GM19328 (cell line): Measurements from ENCODE around the gene PRMT1.

ENCODE experiments used
- ATAC-seq: cut with Tn5 transposase; IDR thresholded peaks from one replicate; pipeline ENCODE4 v1.9.1; 2021; ENCODE audit warnings: mild to moderate bottlenecking, moderate library complexity; ENCODE audit not compliant: unreplicated experiment

The PRMT1 gene

DNA sequence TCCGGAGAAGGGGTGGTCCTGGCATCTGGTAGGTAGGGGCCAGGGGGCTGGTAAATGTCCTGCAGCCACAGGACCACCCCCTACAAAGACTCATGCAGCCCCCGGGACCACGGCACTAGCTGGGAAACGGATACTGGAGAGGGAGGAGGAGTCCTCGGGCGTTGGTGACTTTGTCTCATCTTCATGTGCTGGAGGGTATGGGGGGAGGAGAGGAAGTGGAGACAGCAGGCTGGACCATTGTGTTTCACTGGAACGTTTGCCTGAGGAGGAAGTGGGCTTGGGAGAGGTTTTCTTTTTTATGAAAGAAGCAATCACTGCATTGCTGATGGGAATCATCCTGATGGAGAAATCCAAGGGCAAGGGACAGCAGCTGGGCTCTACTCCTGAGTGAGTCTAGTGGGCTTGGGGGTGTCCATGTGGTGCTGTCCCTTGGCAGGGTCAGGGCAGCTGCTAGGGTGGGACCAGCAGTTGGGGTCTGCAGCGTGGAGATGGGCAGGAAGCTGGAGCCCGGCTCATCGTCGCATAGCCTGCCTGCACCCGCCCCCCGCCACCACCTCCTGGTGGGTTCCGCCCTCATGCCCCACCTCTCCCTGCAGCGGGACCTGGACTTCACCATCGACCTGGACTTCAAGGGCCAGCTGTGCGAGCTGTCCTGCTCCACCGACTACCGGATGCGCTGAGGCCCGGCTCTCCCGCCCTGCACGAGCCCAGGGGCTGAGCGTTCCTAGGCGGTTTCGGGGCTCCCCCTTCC is 10.7 kb downstream of the PRMT1 start:
- ATAC-seq = no peak

- no peak for ATAC-seq
Observed at GRCh38 chr19:49688531-49689132, 11.6 kb downstream of the PRMT1 start.

GRCh38 chr19:49689133-49690078 is 12.3 kb downstream of the PRMT1 start, which contains the start of gene ADM5:
TSS of gene ADM5 (plus strand) at chr19:49689594. CDS start at chr19:49689838, 244 bp downstream.
- ATAC-seq = no peak

DNA sequence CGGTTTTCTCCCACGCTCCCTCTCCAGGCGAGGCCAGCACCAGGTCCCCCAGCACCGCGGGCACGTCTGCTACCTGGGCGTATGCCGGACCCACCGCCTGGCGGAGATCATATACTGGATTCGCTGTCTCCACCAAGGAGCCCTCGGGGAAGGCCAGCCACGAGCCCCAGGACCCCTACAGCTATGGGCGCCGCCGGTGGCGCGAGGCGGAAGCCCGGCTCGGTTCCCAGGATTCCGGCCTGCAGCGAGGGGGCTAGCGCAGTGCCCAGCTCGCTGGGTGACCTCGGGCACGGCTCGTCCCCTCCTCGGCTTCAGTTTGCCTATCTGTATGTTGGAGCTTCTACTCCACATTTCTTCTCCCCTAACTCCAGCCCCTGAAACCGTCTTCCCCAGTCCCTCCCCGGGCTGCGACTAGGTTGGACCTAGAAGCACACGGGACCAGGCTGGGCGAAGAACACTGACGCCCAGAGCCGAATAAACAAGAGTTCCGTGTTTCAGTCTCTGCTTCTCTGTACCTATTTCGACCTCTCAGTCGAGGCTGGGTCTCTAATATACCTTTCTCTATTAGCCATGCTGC is 13.1 kb downstream of the PRMT1 start:
- ATAC-seq = no peak

- ATAC-seq = no peak
Observed at GRCh38 chr19:49690656-49691242, 13.7 kb downstream of the PRMT1 start, which contains the start of gene CPT1C. TSS of gene CPT1C (plus strand) at chr19:49691116. CDS start at chr19:49692253, 1,137 bp downstream.

DNA sequence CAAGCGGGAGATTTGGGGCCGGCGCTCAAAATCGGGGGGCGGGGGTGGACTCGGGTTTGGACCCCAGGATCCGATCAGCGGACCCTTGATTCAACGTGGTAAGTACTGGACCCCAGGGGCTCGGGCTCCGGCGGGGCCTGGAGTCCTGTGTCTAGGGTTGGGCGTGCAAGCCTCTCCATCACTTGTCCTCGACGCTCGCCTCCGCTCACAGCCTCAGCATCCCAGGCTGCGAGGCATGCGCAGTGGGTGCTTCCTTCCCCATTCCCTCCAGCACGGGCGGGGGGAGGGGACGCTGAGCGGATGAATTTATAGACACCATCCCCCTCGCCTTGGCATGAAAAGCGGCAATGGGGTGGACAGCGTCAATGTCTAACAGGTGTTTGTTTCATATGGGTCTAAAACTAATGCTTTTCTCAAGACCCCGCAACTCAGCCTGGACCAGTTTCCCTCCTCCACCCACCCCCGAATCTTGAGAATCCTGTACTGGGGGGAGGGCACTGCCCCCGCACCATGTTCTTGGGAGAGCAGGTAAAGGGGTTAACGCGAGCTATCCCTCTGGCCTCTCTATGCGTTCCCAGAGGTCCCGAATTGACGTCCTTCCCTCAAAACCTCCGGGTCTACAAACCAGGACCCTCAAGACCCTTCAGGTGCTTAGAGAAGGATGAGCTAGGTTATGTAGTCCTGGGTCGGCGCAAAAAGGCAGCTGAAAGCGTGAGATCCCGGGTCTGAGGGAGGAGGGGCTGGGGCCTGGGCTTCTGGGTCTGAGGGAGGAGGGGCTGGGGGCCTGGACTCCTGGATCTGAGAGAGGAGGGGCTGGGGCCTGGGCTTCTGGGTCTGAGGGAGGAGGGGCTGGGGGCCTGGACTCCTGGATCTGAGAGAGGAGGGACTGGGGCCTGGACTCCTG is 14.4 kb downstream of the PRMT1 start:
- ATAC-seq = no peak

- ATAC-seq = no peak
Observed at GRCh38 chr19:49692147-49692506, 15.1 kb downstream of the PRMT1 start.

GRCh38 chr19:49696115-49696514 is 19.0 kb downstream of the PRMT1 start:
- ATAC-seq = no peak

DNA sequence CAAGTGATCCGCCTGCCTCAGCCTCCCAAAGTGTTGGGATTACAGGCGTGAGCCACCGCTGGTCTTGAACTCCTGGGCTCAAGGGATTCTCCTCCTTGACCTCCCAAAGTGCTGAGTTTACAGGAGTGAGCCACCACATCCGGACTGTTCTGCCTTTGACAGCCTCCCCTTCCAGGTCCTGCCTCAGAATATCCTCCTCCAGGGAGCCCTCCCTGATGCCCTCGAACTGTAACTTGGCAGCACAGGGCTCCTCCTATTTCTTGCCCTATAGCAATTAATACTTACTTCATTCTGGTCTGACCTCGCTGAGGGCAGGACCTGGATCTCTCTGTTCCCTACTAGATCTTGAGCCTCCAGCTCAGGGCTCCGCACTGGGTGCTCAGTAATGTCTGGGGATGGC is 19.8 kb downstream of the PRMT1 start:
- no peak for ATAC-seq

DNA sequence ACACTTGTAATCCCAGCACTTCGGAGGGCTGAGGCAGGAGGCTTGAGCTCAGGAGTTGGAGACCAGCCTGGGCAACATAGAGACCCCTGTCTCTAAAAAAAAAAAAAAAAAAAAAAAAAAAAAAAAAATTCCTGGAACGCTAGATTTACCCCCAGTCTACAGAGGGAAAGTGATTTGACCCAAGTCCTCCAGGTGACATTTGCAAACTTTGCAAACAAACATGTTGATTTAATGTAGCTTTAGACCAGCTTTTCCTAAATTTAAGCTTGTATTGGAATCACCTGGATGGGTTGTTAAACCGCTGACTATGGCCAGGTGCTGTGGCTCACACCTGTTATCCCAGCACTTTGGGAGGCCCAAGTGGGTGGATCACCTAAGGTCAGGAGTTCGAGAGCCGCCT is 22.3 kb downstream of the PRMT1 start:
- no peak for ATAC-seq

- ATAC-seq = no peak
Observed at GRCh38 chr19:49700563-49700962, 23.5 kb downstream of the PRMT1 start.

DNA sequence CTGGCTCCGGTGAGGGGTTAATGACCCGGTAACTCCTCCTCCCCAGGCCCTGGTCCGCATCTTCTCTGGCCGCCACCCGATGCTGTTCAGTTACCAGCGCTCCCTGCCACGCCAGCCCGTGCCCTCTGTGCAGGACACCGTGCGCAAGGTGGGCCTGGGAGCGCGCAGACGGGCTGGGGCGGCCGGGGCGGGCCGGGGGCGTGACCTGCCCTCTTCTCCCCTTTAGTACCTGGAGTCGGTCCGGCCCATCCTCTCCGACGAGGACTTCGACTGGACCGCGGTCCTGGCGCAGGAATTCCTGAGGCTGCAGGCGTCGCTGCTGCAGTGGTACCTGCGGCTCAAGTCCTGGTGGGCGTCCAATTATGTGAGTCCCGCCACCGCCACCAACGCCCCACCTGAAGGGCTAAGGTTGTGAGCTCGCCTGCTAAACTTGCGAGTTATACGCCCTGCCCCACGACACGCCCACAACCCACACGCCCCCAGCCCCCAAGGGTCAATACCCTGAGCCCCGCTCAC is 24.3 kb downstream of the PRMT1 start:
- ATAC-seq = no peak

DNA sequence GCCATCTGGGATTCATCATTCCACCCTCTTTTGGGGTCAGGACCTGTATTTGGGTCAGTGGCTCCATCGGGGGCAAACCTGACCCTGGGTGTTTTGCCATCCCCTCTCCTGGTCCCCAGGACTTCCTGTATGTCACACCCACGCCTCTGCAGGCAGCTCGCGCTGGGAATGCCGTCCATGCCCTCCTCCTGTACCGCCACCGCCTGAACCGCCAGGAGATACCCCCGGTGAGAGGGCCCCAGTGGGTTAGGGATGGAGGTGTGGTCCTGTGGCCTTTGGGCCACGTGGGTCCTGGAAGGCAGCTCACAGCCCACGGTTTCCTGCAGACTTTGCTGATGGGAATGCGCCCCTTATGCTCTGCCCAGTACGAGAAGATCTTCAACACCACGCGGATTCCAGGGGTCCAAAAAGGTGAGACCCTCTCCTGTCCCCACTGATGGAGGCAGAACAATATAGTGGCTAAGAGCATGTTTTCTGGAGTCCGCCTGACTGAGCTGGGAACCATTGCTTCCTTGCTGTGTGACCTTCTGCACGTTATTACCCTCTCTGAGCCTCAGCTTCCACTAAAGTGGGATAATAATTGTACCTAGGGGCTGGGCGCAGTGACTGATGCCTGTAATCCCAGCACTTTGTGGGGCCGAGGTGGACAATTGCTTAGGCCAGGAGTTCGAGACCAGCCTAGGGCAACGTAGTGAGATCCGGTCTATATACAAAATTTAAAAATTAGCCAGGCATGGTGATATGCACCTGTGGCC is 28.0 kb downstream of the PRMT1 start:
- no peak for ATAC-seq

DNA sequence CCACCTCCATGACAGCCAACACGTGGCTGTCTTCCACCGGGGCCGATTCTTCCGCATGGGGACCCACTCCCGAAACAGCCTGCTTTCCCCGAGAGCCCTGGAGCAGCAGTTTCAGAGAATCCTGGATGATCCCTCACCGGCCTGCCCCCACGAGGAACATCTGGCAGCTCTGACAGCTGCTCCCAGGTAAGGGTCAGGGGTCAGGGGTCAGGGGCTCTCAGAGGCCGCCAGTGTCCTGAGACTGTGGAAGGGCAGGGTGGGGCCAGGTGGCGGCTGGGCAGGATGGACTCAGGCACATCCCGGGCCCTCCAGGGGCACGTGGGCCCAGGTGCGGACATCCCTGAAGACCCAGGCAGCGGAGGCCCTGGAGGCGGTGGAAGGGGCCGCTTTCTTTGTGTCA is 28.8 kb downstream of the PRMT1 start:
- ATAC-seq = no peak

DNA sequence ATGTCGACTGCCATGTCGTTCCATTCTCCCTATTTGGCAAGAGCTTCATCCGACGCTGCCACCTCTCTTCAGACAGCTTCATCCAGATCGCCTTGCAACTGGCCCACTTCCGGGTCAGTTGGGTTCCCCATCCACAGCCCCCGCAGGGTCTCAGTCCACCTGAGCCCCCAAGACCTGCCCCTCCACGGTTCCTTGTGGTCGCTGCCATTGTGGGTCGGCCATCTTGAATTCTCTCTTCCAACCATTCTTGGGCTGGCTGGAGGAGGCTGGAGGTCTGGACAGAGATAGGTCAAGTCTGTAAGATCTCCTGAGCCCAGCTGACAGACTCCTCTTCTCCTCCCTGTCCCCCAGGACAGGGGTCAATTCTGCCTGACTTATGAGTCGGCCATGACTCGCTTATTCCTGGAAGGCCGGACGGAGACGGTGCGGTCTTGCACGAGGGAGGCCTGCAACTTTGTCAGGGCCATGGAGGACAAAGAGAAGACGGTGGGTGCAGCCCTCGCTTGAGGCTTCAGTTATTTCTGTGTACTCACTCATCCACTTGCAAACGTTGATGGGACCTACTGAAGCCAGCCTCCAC is 33.4 kb downstream of the PRMT1 start:
- no peak for ATAC-seq

DNA sequence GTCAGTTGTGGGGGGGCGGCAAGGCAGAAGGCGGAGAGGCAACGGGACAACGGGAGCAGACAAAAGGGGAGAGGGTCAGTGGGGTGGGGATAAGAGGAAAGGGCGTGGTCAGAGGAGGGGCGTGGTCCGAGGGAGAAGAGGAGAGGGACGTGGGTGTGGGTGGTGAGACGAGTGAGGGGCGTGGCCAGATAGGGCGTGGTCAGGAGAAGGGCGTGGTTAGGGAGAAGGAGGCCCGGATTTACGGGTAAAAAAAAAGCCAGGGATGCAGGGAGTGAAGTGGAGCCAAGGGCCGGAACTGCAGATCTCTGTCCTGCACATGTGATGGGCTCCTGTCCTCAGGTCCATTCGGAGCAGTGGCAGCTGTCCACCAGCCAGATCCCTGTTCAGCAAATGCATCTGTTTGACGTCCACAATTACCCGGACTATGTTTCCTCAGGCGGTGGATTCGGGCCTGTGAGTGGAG is 35.4 kb downstream of the PRMT1 start:
- ATAC-seq = no peak

DNA sequence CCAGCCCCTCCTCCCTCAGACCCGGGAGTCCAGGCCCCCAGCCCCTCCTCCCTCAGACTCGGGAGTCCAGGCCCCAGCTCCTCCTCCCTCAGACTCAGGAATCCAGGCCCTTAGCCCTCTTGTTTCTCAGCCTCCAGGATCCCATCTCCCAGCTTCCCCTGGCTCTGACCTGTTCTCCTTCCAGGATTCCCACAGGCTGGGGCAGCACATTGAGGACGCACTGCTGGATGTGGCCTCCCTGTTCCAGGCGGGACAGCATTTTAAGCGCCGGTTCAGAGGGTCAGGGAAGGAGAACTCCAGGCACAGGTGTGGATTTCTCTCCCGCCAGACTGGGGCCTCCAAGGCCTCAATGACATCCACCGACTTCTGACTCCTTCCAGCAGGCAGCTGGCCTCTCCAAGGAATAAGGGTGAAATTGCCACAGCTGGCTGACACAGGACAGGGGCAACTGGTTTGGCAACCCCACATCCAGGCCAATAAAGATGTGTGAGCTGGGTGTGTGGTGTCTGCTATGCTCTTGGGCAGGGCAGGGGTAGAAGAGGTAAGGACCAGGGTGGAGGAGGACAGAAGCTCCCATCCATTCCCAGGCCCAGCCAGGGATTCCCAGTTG is 36.3 kb downstream of the PRMT1 start:
- no peak for ATAC-seq

DNA sequence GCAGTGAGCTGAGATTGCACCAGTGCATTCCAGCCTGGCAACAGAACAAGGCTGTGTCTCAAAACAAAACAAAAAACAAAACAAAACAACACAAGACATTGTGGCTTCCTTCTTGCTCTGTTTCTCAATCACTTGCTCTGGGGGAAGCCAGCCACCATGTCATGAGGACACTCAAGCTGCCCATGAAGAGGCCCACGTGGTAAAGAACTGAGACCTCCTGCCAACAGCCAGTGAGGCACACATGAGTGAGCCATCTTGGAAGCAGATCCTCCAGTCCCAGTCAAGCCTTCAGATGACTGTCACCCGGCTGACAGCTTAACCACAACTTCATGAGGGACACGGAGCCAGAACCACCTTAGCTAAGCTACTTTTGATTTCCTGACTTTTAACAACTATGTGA is 39.1 kb downstream of the PRMT1 start:
- ATAC-seq = no peak
